Loucy (cell line): ENCODE results near the gene PLS3.

Source experiments
- H2AFZ ChIP-seq: fragments of 200-600 bp; sonication (generic); 2 replicates; pipeline ENCODE4 v1.6.0; 2016; ENCODE audit warnings: antibody characterized with exemption, mild to moderate bottlenecking, low read length, moderate library complexity
- H3F3A ChIP-seq: fragments of 200-600 bp; 2 replicates; pipeline ENCODE4 v1.6.0; 2016; ENCODE audit warnings: antibody characterized with exemption, low read depth, mild to moderate bottlenecking
- H3K27me3 ChIP-seq: fragments of 200-600 bp; sonication (generic); 2 replicates; pipeline ENCODE4 v1.6.1; 2014; ENCODE audit warnings: low read length, mild to moderate bottlenecking; ENCODE audit not compliant: insufficient read depth, poor library complexity, severe bottlenecking
- H3K36me3 ChIP-seq: fragments of 200-600 bp; sonication (generic); 2 replicates; pipeline ENCODE4 v1.6.1; 2016; ENCODE audit warnings: low read length; ENCODE audit not compliant: insufficient read depth
- H3K4me1 ChIP-seq: fragments of 200-600 bp; sonication (generic); 2 replicates; pipeline ENCODE4 v1.5.1; 2014; ENCODE audit warnings: low read length, mild to moderate bottlenecking; ENCODE audit not compliant: insufficient read depth, poor library complexity, severe bottlenecking
- H3K4me2 ChIP-seq: fragments of 200-600 bp; sonication (generic); 2 replicates; pipeline ENCODE4 v1.6.0; 2014; ENCODE audit warnings: antibody characterized with exemption, low read length, low read depth, mild to moderate bottlenecking; ENCODE audit not compliant: poor library complexity, severe bottlenecking
- H3K4me3 ChIP-seq: fragments of 200-600 bp; sonication (generic); 2 replicates; pipeline ENCODE4 v1.5.1; 2014; ENCODE audit warnings: low read length, mild to moderate bottlenecking, mixed read lengths; ENCODE audit not compliant: poor library complexity, severe bottlenecking
- H3K79me2 ChIP-seq: fragments of 200-600 bp; sonication (generic); 2 replicates; pipeline ENCODE4 v1.6.1; 2014; ENCODE audit warnings: low read length; ENCODE audit not compliant: insufficient read depth
- H3K9ac ChIP-seq: fragments of 200-600 bp; sonication (generic); 2 replicates; pipeline ENCODE4 v1.6.0; 2014; ENCODE audit warnings: mild to moderate bottlenecking, low read depth, low read length, moderate library complexity; ENCODE audit not compliant: poor library complexity, severe bottlenecking
- H3K9me2 ChIP-seq: fragments of 200-600 bp; sonication (generic); replicated peaks from 2 replicates; pipeline ENCODE4 v1.6.1; 2016; ENCODE audit warnings: low read depth, low read length, mixed read lengths
- H3K9me3 ChIP-seq: fragments of 200-600 bp; sonication (generic); 2 replicates; pipeline ENCODE4 v1.6.1; 2014; ENCODE audit warnings: mild to moderate bottlenecking, antibody characterized with exemption, low read length, low read depth; ENCODE audit not compliant: insufficient read depth
- H4K20me1 ChIP-seq: fragments of 200-600 bp; sonication (generic); 2 replicates; pipeline ENCODE4 v1.6.0; 2014; ENCODE audit warnings: antibody characterized with exemption, low read length, mild to moderate bottlenecking; ENCODE audit not compliant: insufficient read depth, poor library complexity, severe bottlenecking
- EZH2phosphoT487 ChIP-seq: fragments of 200-600 bp; IDR thresholded peaks from 2 replicates; pipeline ENCODE4 v1.6.1; 2018; ENCODE audit warnings: antibody characterized with exemption, mild to moderate bottlenecking, moderate library complexity, borderline replicate concordance
- TF ChIP-seq, protein P1 (sequence below): fragments of 200-600 bp; sonication (generic); conservative IDR thresholded peaks from 2 replicates; pipeline ENCODE4 v1.5.1; 2014; ENCODE audit warnings: mild to moderate bottlenecking, antibody characterized with exemption, low read length

The PLS3 gene

DNA sequence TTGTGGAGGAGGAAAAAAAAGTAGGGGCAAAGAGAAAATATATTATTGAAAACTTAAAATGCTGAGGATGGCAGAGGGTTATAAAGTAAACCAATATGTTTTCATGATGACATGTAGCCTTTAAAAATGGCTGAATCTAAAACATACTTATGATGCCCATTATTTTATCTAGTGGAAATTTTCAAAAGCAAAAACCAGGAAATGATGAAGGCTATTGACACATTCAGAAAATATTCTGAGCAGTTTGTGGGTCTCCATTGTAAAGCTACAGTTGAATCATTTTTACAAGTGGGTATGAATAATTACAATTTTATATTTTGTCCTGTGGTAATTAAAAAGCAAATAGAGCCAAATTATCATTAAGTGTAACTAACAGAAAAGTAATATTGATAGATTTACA, 10.7 kb downstream of the PLS3 start:
- Histone ChIP-seq H3K27me3 (no peaks in the 10 kb centered on the region), H3K9me2 (no peaks in the 10 kb centered on the region), H3K9me3 (no peaks in the 10 kb centered on the region), H3K4me2 (no peak overlapping the region), H4K20me1 (no peaks in the 10 kb centered on the region), H3K9ac (no peak overlapping the region), H3F3A (no peaks in the 10 kb centered on the region), H2AFZ (no peak overlapping the region), H3K4me3 (no peak overlapping the region), H3K4me1 (no peaks in the 10 kb centered on the region), H3K79me2 (no peaks in the 10 kb centered on the region), H3K36me3 (no peaks in the 10 kb centered on the region)
- TF ChIP-seq EZH2phosphoT487, result no peak
- TF ChIP-seq, protein P1, sequence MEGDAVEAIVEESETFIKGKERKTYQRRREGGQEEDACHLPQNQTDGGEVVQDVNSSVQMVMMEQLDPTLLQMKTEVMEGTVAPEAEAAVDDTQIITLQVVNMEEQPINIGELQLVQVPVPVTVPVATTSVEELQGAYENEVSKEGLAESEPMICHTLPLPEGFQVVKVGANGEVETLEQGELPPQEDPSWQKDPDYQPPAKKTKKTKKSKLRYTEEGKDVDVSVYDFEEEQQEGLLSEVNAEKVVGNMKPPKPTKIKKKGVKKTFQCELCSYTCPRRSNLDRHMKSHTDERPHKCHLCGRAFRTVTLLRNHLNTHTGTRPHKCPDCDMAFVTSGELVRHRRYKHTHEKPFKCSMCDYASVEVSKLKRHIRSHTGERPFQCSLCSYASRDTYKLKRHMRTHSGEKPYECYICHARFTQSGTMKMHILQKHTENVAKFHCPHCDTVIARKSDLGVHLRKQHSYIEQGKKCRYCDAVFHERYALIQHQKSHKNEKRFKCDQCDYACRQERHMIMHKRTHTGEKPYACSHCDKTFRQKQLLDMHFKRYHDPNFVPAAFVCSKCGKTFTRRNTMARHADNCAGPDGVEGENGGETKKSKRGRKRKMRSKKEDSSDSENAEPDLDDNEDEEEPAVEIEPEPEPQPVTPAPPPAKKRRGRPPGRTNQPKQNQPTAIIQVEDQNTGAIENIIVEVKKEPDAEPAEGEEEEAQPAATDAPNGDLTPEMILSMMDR, result no peak

DNA sequence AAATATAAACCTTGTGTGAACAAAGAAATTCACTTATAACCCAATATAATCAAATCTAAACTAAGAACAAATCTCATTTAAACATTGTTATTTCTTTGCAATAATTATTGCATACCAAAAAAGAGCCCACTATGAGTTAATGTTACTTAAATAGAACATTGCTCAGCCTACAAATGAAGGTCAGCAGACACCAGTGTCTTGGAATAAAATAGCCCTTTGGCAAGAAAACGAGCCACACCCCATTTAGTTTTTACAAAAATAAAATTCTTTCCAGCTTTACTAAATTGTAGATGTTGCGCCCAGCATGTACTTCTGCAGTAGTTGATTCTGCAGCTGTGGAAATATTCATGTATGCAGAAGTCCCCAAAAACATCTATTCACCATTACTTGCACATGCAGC, 12.2 kb downstream of the PLS3 start:
- Histone ChIP-seq H3F3A (no peaks in the 10 kb centered on the region), H3K9me3 (no peaks in the 10 kb centered on the region), H3K9ac (no peak overlapping the region), H2AFZ (no peak overlapping the region), H3K79me2 (no peaks in the 10 kb centered on the region), H3K4me1 (no peaks in the 10 kb centered on the region), H3K4me2 (no peak overlapping the region), H3K4me3 (no peak overlapping the region), H4K20me1 (no peaks in the 10 kb centered on the region), H3K9me2 (no peaks in the 10 kb centered on the region), H3K27me3 (no peaks in the 10 kb centered on the region), H3K36me3 (no peaks in the 10 kb centered on the region)
- no peak for TF ChIP-seq EZH2phosphoT487
- TF ChIP-seq, protein P1, result no peak

DNA sequence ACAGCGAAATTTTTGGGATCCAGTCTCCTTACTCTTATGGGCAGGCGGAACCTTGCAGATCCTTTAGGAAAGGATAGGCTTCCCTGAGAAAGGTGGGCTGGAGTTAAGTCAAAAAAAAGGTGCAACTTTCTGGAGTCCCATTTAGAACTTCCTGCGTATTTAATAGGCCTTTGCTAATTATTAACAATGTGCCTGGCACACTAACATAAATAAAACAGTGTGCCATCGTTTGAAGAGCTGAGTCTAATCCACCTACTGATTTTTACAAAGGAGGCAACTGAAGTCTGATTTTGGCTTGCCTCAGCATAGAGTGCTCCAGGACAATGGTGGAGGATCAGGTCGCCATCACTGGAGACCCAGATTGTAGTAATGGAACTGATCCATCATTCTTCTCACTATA, 15.7 kb downstream of the PLS3 start:
- Histone ChIP-seq H3K4me2 (no peak overlapping the region), H3K79me2 (no peaks in the 10 kb centered on the region), H3K4me3 (no peak overlapping the region)

More for the DNA sequence above, 15.7 kb downstream of the PLS3 start:
- H3K36me3 ChIP-seq, result no peaks in the 10 kb centered on the region
- no peak for TF ChIP-seq EZH2phosphoT487
- TF ChIP-seq, protein P1, result no peak
- no peaks in the 10 kb centered on the region for H3K9me2 ChIP-seq
- no peaks in the 10 kb centered on the region for H3F3A ChIP-seq
- no peaks in the 10 kb centered on the region for H3K4me1 ChIP-seq
- no peaks in the 10 kb centered on the region for H3K27me3 ChIP-seq
- H2AFZ ChIP-seq, result no peak overlapping the region
- no peak overlapping the region for H3K9ac ChIP-seq
- H3K9me3 ChIP-seq, result no peaks in the 10 kb centered on the region
- H4K20me1 ChIP-seq, result no peaks in the 10 kb centered on the region
